Dedifferentiated amniotic fluid mesenchymal stem cell (primary cell): ENCODE results near the gene ALCAM.
"Not testable (repeated sequence)": the region's sequence is repeated elsewhere in the genome, so short reads cannot be mapped to it uniquely, and the experiment has no call there.

Experiments used
- DNase-seq: peaks from one replicate; pipeline ENCODE4 v3.0.0-alpha.2; 2016; ENCODE audit errors: extremely low spot score

Gene ALCAM

DNA sequence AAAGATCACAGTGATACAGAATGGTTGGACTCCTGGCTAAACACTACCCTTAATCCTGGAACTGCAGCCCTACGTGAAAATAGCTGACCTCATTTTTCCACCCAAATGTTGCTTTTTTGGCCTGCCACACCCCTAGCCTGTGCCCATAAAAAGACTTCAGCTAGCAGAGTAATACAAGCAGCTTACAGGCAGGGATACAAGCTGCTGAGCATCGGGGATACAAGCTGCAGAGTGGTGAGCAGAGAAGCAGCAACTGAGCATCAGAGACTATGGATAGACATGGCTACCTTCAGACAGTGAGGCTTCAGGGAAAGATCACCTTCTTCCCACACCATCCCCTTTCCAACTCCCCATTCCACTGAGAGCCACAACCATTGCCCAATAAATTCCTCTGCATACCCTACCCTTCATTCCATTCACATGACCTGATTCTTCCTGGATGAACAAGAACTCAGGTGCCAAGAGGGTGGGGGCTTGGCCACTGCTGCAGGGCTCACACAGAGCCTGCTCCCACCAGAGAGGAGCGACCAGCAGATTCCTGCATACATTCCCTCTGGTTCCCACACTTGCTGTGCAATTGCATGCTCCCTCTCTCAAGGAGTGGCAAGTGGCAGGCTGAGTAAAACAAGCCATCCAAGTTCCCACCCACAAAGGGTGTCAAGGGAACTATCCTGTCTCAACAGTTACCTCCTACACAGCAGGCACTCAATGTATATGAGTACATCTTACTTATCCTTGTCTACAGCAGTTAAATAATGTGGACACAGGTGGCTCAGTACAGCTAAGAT, 217.5 kb downstream of the ALCAM start:
- no peak for DNase-seq

DNA sequence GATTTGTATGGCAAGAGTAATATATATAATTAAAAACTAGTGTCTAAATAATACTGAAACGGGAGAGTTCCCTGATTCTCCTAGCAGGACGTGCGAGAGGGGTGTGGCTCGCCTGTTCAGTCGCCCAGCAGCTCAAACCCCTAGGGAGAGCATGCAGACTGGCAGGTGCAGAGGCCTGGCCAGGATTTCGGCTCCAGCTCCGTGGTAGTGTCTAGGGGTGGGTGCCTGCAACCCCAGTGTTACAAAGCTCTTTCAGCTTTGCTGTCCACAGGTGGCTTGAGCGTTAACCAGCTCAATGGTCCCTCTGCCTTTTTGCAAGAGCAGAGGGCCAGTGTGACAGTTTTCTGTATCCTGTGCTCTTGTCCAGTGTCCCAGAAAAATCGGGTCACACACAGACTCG, 226.6 kb downstream of the ALCAM start:
- no peak for DNase-seq

DNA sequence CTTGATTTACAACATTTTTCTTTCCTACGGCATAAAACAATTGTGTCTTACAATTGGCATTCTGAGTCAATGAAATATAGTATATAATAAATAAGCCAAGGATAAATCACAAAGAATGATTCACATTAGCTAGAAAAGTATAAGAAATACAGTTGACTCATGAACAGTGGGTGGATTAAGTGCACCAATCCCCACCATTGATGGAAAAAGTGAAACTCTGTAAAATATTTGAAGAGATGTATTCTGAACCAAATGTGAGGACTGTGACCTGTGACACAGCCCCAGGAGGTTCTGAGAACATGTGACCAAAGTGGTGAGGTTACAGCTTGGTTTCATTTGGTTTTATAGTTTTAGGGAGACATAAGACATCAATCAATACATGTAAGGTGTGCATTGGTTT, 227.5 kb downstream of the ALCAM start:
- DNase-seq = peak; percentile 19

DNA sequence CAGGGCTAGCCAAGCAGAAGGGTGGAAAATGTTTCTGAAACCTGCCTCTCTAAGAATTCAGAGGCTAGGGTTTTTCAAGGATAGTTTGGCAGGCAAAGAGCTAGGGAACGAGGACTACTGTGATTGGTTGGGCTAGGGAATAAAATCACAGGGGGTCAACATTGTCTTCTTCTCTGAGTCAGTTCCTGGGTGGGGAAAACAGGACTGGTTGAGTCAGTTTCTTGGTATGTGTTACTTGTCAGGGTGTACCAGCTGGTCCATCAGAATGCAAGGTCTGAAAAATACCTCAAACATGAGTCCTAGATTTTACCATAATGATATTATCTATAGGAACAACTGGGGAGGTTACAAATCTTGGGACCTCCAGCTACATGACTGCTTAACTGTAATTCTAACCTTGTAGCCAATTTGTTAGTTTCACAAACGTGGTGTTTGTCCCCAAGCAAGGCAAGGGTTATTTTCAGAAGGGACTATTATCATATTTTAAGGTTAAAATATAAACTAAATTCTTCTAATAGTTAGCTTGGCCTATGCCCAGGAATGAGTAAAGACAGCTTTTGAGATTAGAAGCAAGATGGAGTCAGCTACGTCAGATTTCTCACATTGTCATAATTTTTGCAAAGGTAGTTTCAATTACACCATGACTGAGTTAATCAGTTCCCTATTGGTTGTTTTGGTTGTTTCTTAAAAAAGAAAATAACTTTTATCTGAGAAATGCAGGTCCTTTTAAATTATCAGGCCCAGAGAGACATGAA, 231.5 kb downstream of the ALCAM start:
- peak; percentile 60 for DNase-seq

DNA sequence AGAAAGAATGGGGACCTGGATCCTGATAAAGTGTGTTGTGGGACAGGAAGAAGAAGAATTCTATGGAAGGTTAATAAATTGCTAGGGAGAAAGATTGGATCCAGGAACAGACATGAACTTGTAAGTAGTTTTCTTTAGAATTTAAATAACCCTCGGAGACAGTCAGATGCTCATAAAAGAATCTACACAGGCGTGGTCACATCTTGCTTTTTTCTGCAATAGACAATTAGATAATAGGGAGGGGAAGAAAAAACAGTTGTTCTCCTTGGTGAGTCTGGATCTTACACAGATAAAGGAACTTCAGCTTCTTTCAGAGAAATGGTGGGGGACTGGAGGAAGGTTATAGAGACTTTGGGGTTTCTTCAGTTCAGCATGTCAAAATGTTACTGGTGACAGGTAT, 232.6 kb downstream of the ALCAM start:
- DNase-seq = no peak

DNA sequence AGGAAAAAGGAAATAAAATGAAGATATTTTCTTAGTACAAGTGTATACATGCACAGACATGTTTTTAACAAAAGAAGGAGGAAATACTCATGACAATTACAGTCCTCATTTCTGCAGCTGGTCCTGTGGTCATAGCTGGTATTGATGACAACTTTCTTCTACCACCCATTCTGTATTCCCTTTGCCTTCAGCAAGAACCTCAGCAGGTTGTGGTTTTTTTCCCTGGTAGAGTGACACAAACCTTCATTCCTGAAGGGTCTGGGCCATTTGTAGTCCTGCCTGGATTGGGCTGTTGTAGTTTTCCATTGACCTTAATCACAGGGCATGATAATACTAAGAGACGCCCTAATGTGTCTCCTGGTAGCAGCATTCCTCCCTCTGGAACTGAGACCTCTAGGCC, 235.0 kb downstream of the ALCAM start:
- not testable (repeated sequence) for DNase-seq

DNA sequence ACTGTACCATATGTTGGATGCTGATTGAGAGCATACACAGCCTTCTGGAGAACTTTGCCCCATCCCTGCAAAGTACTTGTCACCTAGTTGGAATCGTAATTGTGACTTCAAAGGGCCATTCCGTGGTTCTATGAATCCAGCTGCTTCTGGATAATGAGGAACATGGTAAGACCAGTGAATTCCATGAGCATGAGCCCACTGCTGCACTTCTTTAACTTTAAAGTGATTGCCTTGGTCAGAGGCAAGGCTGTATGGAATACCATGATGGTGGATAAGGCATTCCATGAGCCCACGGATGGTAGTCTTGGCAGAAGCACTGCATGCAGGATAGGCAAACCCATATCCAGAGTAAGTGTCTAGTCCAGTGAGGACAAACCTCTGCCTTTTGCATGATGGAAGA, 235.6 kb downstream of the ALCAM start:
- not testable (repeated sequence) for DNase-seq

DNA sequence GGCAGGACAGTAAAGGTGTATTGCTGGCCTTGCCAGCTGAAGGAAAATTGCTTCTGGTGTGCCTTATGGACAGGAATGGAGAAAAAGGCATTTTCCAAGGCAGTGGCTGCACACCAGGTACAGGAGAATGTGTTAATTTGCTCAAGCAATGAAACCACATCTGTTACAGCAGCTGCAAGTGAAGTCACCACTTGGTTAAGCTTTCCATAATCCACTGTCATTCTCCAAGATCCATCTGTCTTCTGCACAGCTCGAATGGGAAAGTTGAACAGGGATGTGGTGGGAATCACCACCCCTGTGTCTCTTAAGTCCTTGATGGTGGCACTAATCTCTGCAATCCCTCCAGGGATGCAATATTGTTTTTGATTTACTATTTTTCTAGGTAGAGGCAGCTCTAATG, 236.8 kb downstream of the ALCAM start:
- DNase-seq = not testable (repeated sequence)

DNA sequence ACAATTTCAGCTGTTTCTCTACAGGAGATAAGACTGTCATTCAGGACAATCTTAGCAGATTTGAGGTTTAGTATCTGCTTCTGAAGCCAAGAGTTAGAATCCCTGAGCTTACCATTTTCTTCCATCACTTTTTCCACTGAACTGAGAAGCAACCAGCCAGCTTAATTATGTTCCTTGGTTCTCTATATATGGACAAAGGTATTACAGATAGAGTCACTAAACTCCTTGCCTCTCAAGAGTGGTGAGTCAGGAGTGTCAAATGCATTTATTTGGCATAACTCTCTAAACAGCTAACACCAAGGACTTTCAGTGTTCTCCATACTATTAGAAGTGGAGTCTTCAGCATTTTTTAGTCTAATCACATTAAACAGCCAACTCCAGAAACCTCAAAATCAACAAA, 239.3 kb downstream of the ALCAM start:
- DNase-seq = peak; percentile 57

DNA sequence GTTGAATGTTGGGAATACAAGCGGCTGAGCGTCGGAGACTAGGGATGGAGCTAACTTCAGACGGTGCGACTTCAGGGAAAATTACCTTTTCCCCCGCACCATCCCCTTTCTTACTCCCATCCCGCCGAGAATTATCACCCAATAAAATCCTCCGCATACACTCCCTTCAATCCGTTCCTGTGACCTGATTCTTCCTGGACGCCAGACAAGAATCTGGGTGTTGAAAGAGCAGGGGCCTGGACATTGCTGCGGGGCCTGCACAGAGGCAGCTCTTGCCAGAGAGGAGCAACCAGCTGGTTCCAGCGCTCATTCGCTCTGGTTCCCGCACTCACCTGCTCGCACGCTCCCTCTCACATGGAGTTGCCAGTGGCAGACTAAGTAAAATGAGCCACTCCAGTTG, 241.9 kb downstream of the ALCAM start:
- no peak for DNase-seq

DNA sequence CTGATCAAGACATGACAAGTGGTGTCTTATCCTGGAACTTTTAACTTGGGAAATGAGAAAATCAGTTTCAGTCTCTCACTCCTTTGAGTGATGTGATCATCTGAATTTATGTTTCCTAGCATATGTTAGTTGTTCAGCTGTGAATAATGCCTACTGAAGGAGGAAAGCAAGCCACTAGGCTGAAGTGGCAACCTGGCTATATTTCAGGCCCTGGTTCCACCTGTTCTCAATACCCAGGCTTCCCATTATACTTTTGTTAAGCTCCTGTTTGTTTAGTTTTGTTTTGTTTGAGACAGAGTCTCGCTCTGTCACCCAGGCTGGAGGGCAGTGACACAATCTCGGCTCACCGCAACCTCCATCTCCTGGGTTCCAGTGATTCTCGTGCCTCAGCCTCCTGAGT, 243.8 kb downstream of the ALCAM start:
- DNase-seq = no peak

DNA sequence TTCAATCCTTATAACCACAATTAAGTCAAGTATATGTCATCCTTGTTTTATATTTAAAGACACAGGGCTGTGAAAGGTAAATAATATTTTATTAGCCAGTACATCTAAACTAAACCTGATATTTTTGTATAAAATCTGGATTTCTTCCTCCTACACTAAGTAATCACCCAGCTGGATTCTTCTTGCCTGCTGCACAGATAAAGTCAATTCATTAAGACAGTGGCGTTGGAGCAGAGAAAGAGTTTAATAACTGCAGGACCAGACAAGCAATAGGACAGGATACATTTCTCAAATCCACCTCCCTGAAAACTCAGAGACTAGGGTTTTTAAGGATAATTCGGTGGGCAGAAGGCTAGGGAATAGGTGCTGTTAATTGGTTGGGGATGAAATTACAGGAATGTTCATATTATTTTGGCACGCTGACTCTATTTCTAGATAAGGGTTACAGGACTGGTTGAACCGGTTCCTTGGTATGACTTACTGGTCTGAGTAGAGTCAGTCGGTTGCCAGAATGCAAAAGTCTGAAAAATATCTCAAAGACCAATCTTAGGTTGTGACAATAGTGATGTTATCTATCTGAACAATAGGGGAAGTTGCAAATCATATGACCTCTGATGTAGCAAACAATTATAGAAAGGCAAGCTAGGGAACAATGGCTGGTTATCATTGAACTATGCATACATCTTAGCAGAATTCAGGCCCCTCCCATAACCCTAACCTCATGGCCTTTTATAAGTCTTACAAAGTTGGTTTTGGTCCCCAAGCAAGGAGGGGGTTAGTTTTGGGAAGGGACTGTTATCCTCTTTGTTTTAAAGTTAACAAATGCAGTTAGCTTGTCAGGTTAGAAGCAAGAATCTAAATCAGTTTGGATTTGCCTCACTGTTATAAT, 244.8 kb downstream of the ALCAM start:
- DNase-seq = no peak

DNA sequence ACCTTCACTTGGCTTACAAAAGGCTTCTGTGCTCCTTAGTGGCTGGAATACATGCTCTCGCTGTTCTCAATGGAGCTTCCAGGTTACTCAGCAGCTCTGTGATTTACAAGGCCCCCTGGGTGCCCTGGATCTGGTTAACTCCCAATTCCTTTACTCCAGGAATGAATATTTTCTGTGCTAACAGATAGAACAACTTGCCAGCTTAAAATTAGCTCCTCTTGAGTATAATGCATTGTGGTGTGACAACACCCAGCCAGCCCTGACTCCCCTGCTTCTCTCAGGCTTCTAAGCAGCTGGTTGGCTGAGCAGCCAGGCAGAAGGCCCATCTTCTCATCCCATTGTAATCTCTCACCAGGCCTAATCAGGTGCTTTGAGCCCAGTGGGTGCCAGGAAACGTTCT, 246.4 kb downstream of the ALCAM start:
- no peak for DNase-seq

DNA sequence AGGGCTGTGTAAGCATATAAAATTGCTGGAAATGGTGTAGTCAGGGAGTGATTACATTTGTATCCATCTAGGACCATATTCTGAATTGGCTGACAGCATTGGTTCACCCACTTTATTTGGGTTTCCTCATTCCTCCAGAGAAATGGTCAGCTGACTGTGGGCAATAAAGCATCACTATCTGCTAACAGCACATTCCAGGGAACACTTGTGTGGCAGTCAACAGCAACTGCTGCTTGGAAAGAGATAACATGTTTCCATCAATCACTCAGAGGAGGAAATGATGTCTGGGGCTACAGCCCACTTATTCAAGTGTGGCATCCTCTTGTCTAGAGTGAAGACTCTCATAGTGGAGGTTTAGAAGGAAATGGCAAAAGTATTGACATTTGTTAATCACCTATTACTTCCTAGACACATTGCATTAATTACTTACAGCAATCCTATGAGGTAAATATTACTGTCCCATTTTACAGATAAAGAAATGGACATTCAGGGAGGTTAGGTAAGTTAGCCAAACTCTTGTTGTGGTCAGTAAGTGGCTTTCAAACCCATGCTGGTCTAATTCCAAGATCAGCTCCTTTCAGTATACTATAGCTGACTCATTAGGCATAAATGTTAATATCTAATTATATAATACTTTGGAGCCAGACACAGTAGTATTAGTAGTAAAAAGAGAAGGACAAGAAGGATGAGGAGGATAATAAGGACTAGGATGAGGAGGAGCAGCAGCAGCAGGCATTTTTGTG, 247.8 kb downstream of the ALCAM start:
- no peak for DNase-seq

DNA sequence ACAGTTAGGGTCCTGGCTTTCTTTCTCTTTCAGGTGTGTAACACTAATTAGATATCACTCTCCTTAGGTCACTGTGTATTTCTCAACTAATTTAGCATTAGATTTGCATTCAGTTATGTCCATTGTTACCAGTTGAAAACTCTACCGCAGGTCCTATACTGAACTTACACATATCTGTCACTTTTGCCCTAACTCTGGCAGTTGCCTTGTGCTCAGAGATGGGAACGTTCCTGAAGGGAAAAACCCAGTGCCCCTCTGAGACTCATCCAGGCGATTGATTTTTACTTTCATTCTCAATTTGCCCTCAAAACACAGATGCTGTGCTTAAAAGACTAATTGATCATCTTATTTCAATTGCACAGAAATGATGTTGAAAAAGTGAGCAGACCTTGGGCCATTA, 249.1 kb downstream of the ALCAM start:
- no peak for DNase-seq

DNA sequence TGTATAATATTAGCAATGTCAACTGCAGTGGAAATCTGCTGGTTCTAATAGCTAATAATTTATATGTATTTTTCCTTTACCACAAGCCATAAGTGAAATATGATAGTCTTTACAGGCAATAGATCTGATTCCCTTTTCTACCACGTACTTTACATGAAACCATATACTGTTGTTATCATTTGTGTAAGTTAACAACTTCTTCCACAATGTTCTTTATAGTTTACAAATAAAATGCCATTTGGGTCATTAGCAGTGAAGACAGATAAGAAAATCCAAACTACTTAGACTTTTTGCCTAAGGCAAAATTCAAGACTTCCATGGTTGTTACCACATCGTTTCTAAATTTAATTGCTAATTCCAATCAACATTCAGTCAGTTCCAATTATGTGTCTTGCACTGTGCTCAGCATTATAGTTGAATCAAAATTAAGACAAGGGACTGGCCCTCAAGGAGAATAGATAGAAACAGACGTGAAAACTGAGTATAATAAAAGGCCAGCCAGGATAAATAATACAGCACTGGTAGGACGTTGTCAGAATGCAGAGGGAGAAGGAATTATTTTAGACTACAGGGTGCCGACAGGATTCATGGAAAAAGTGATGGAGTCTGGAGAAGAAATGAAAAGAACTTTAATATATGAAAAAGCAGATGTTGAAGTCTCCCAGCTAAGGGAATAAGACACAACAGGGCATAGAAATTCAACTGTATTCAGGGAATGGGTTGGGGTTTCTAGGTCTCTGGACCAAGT, 249.8 kb downstream of the ALCAM start:
- DNase-seq = no peak

DNA sequence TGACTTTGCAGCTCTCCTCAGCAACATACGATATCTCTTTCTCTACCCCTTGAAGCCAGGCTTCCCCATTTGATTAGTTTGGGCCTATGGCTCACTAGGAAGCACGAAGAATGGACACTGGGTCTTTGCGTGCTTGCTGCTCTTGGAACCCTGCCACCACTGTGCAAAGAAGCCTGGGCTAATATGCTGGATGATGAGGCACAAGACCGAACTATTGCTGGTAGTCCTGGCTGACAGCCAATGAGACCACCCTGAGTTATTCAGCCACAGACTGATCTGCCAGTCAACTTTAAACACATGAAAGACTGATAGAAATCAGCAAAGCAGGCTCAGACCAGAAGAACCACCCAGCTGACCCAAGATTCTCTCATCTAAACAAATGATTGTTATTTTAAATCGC, 251.8 kb downstream of the ALCAM start:
- DNase-seq = no peak

DNA sequence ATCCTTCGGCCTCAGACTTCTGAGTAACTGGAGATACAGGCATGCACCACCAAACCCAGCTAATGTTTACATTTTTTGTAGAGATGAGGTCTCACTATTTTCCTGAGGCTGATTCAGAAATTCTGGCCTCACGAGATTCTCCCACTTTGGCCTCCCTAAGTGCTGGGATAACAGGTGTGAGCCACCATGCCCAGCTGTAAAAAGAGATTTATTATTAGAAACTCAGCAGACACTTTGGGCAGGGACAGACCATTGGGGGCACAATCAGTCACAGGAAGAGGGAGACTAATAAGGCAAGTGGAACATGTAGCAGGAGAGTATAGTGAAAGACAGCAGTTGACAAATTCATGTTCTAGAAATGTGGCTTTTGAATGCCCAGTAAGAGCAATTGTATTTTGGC, 252.9 kb downstream of the ALCAM start:
- no peak for DNase-seq

DNA sequence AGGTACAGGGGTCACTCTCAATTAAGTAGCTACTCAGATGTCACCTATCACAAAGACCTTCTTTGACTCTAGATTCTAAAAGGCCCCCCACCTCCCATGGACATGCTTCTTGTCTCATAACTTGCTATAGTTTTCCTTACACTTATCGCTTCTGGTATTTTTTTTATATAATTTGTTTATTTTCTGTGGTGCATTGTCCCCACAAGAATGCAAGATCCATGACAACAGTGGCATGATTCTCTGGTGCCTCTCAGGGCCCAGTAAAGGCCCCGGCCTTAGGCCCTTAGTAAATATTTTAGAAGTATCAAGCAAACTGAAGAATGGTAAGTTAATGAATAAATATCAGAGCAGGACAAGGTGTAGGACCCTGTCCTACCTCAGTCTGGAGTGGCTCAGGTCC, 253.5 kb downstream of the ALCAM start:
- DNase-seq = no peak

DNA sequence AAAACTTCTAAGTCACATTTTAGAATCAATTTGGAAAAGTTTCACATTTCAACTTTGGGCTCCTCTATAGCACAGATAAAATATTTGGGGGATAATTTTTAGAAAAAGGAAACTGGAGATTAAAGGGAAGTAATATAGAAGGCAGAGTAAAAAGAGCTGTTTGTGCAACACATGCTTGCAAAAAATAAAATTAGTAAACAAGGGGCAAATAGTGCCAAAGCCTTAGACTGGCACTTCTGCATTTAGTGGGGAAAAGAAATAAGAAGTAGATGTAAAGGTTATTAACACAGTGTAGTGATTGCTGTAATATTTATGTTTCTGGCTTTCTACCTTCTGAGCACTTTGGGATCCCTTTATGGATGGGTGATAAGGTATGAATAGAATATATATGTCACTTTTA, 255.5 kb downstream of the ALCAM start:
- DNase-seq = no peak
